Common myeloid progenitor, CD34-positive (primary cell): ENCODE results near the gene FUCA2.

Experiments used
- CTCF ChIA-PET: fragments of 350-600 bp; sonication (Branson Sonifier 250); formaldehyde crosslinking; loops from one replicate; lab custom pipeline; 2021; ENCODE audit warnings: antibody characterized with exemption; lab: Charles Lee
- POLR2A ChIA-PET: fragments of 350-600 bp; sonication (Branson Sonifier 250); formaldehyde crosslinking; loops from one replicate; lab custom pipeline; 2021; ENCODE audit warnings: antibody characterized with exemption; lab: Charles Lee
- DNase-seq, 3 donors: peaks; one replicate each; pipeline versions ENCODE4 v3.0.0 to v3.0.0-alpha.2; 2013
- H3K27ac ChIP-seq, 2 experiments: 1 replicate in 1 of 2; 2 replicates in 1 of 2; pipeline ENCODE4 v1.7.0; 2013; ENCODE audit warnings: inconsistent platforms in 2 of 2, low read length in 2 of 2, mild to moderate bottlenecking in 2 of 2, low read depth in 1 of 2, moderate library complexity in 1 of 2; ENCODE audit not compliant: severe bottlenecking in 2 of 2, insufficient read depth in 1 of 2, poor library complexity in 1 of 2
- H3K27me3 ChIP-seq, 5 experiments: replicated peaks in 2 of 5; 1 replicate in 3 of 5; 2 replicates in 2 of 5; pipeline versions ENCODE4 v1.6.1 to v1.7.0; 2013; ENCODE audit warnings: low read length in 4 of 5, mild to moderate bottlenecking in 2 of 5, moderate library complexity in 2 of 5, inconsistent platforms in 1 of 5; ENCODE audit not compliant: insufficient read depth in 5 of 5, control insufficient read depth in 4 of 5
- H3K36me3 ChIP-seq, 4 experiments: 1 replicate in 2 of 4; 2 replicates in 2 of 4; pipeline versions ENCODE4 v1.6.1 to v1.7.0; 2013; ENCODE audit warnings: low read length in 3 of 4, control low read depth in 1 of 4, mild to moderate bottlenecking in 1 of 4; ENCODE audit not compliant: control insufficient read depth in 4 of 4, insufficient read depth in 4 of 4
- H3K4me1 ChIP-seq, 4 experiments: 1 replicate in 3 of 4; 2 replicates in 1 of 4; pipeline versions ENCODE4 v1.6.1 to v1.7.1; 2013; ENCODE audit warnings: low read length in 3 of 4, mild to moderate bottlenecking in 3 of 4, control low read depth in 1 of 4, inconsistent platforms in 1 of 4, moderate library complexity in 1 of 4; ENCODE audit not compliant: control insufficient read depth in 4 of 4, insufficient read depth in 4 of 4; ENCODE audit errors: control extremely low read depth in 1 of 4
- H3K4me3 ChIP-seq, 7 experiments: 1 replicate in 4 of 7; 2 replicates in 3 of 7; pipeline versions ENCODE4 v1.5.1 to v1.7.0; 2013; ENCODE audit warnings: mild to moderate bottlenecking in 7 of 7, low read length in 6 of 7, moderate library complexity in 6 of 7, inconsistent platforms in 2 of 7, low read depth in 2 of 7, control low read depth in 1 of 7; ENCODE audit not compliant: insufficient read depth in 4 of 7, control insufficient read depth in 1 of 7; ENCODE audit errors: extremely low read depth in 1 of 7
- H3K9me3 ChIP-seq, 5 experiments: 1 replicate in 4 of 5; 2 replicates in 1 of 5; pipeline versions ENCODE4 v1.6.1 to v1.7.1; 2013; ENCODE audit warnings: low read length in 4 of 5, mild to moderate bottlenecking in 2 of 5, inconsistent platforms in 1 of 5, low read depth in 1 of 5, moderate library complexity in 1 of 5; ENCODE audit not compliant: control insufficient read depth in 4 of 5, insufficient read depth in 2 of 5; ENCODE audit errors: control extremely low read depth in 1 of 5
- WGBS: methylation state at CpG from one replicate; pipeline ENCODE4 v1.1.5; 2013; ENCODE audit not compliant: insufficient coverage; 5-methylcytosine and 5-hydroxymethylcytosine counted together

FUCA2 gene

GRCh38 chr6:143536866-143537691 is 25.6 kb upstream of the FUCA2 start:
- 0% methylated on average over 63 of the region's 103 CpGs for WGBS
- Histone ChIP-seq H3K27me3 (no peaks in the 10 kb centered on the region), H3K27ac (no peak overlapping the region), H3K9me3 (no peaks in the 10 kb centered on the region), H3K4me3 (peak overlapping the region; percentile 55 to 84 (median 73)), H3K4me1 (peaks cover 0 to 15% (median 10%) of the 10 kb centered on the region in 4 experiments), H3K36me3 (no peaks in the 10 kb centered on the region)
- ChIA-PET POLR2A (interaction anchor here (0.6 kb wide), 1 partner anchor 1014 kb away, joined by 3 read pairs; no protein-coding TSS in a partner anchor), CTCF (interaction anchor here (0.6 to 1.2 kb wide), 6 partner anchors 8 to 611 kb away, joined by 3 to 6 read pairs (median 3); partner anchors contain the start of gene FUCA2)
- DNase-seq, result peak; percentile 81 to 91 (median 87)

- Histone ChIP-seq H3K27ac (no peak overlapping the region), H3K4me3 (peak overlapping the region; percentile 55 to 84 (median 73)), H3K4me1 (peaks cover 0 to 15% (median 10%) of the 10 kb centered on the region in 4 experiments), H3K9me3 (no peaks in the 10 kb centered on the region), H3K27me3 (no peaks in the 10 kb centered on the region), H3K36me3 (no peaks in the 10 kb centered on the region)
- POLR2A ChIA-PET, result interaction anchor here (0.6 kb wide), 1 partner anchor 1013 kb away, joined by 3 read pairs; no protein-coding TSS in a partner anchor
- DNase-seq, result peak; percentile 40 to 67 (median 53)
- WGBS, result 2% methylated on average over 22 of the region's 27 CpGs
- CTCF ChIA-PET, result interaction anchor here (0.7 to 1.3 kb wide), 7 partner anchors 9 to 611 kb away, joined by 3 to 6 read pairs (median 3); partner anchors contain the start of gene FUCA2
Observed at GRCh38 chr6:143536461-143536865, 24.9 kb upstream of the FUCA2 start.

- no peak for DNase-seq
- WGBS, result 92% methylated on average over 2 of the region's 5 CpGs
- CTCF ChIA-PET, result interaction anchor here (1.3 kb wide), 1 partner anchor 8 kb away, joined by 6 read pairs; no protein-coding TSS in a partner anchor
- POLR2A ChIA-PET, result no interaction called here
- Histone ChIP-seq H3K4me3 (no peak overlapping the region), H3K36me3 (no peaks in the 10 kb centered on the region), H3K27ac (no peak overlapping the region), H3K27me3 (no peaks in the 10 kb centered on the region), H3K4me1 (peaks cover 0 to 15% (median 10%) of the 10 kb centered on the region in 4 experiments), H3K9me3 (no peaks in the 10 kb centered on the region)
Observed at GRCh38 chr6:143535189-143535614, 23.7 kb upstream of the FUCA2 start.

- POLR2A ChIA-PET, result interaction anchor here (1.3 kb wide), 1 partner anchor 26 kb away, joined by 3 read pairs; no protein-coding TSS in a partner anchor
- no peak overlapping the region for H3K27ac ChIP-seq
- H3K4me3 ChIP-seq, result no peak overlapping the region
- H3K9me3 ChIP-seq, result no peaks in the 10 kb centered on the region
- peaks cover 9 to 19% (median 15%) of the 10 kb centered on the region in 4 experiments for H3K4me1 ChIP-seq
- 89% methylated on average over 5 of the region's 5 CpGs for WGBS
- CTCF ChIA-PET, result no interaction called here
- H3K36me3 ChIP-seq, result no peaks in the 10 kb centered on the region
- H3K27me3 ChIP-seq, result no peaks in the 10 kb centered on the region
- DNase-seq, result no peak
Observed at GRCh38 chr6:143531720-143532499, 20.4 kb upstream of the FUCA2 start.

GRCh38 chr6:143529095-143529494 is 17.6 kb upstream of the FUCA2 start:
- WGBS, result no CpG with 5 or more reads among the region's 2 CpGs
- H3K4me1 ChIP-seq, result peaks cover 7 to 18% (median 11%) of the 10 kb centered on the region in 4 experiments
- POLR2A ChIA-PET, result no interaction called here

GRCh38 chr6:143528164-143528811 is 16.8 kb upstream of the FUCA2 start:
- no peaks in the 10 kb centered on the region for H3K27me3 ChIP-seq
- ChIA-PET POLR2A (no interaction called here), CTCF (interaction anchor here (1.2 to 2.2 kb wide), 4 partner anchors 8 to 485 kb away, joined by 3 to 6 read pairs (median 4); no protein-coding TSS in a partner anchor)
- 82% methylated on average over 3 of the region's 7 CpGs for WGBS
- DNase-seq, result peak; percentile 38 to 71 (median 71)
- H3K9me3 ChIP-seq, result peaks cover 0 to 4% (median 0%) of the 10 kb centered on the region in 5 experiments
- no peaks in the 10 kb centered on the region for H3K36me3 ChIP-seq
- no peak overlapping the region for H3K27ac ChIP-seq
- H3K4me3 ChIP-seq, result no peak overlapping the region
- H3K4me1 ChIP-seq, result peaks cover 7 to 18% (median 11%) of the 10 kb centered on the region in 4 experiments

More at GRCh38 chr6:143529095-143529494, 17.6 kb upstream of the FUCA2 start:
- H3K27ac ChIP-seq, result peak overlapping the region in 1 of 2 experiments; percentile 35
- no peaks in the 10 kb centered on the region for H3K27me3 ChIP-seq
- CTCF ChIA-PET, result interaction anchor here (1.2 to 1.7 kb wide), 5 partner anchors 9 to 484 kb away, joined by 3 to 5 read pairs (median 3); no protein-coding TSS in a partner anchor
- peak; percentile 31 to 40 (median 40) for DNase-seq
- H3K36me3 ChIP-seq, result no peaks in the 10 kb centered on the region
- no peak overlapping the region for H3K4me3 ChIP-seq
- H3K9me3 ChIP-seq, result peaks cover 0 to under 1% (median 0%) of the 10 kb centered on the region in 5 experiments
